GM20431 (cell line): ENCODE results near the gene CRYZ.
"Not testable (repeated sequence)": the region's sequence is repeated elsewhere in the genome, so short reads cannot be mapped to it uniquely, and the experiment has no call there.

Experiments used
- in situ Hi-C: fragments of 300-500 bp; cut with MseI, MboI; formaldehyde crosslinking; loops from one replicate; pipeline ENCODE4 v1.15.0; 2020; ENCODE audit warnings: low sequenced_read_pairs; ENCODE audit not compliant: unreplicated experiment

The CRYZ gene

DNA sequence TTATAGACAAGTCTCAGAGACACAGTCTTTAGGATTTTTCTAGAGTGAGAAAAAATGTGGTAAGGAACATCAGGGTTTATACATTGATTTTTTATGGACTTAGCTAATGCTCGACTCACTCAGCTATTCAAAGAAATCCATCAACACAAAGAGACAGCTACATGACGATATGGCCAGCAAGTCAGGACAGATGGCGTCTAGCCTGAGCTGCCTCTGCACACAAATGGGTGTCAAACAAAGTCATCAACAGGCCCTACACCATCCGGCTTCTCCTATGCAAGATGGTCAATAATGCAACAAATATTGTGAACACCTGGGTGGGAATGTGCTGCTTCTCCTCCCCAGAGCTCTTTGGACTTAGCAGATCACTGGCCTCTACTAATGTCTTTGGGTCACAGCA, 45.9 kb downstream of the CRYZ start:
- in situ Hi-C loops = loop anchor here (25.0 kb wide), 1 partner anchor 175 kb away; the partner anchor contains the start of gene LRRC53

DNA sequence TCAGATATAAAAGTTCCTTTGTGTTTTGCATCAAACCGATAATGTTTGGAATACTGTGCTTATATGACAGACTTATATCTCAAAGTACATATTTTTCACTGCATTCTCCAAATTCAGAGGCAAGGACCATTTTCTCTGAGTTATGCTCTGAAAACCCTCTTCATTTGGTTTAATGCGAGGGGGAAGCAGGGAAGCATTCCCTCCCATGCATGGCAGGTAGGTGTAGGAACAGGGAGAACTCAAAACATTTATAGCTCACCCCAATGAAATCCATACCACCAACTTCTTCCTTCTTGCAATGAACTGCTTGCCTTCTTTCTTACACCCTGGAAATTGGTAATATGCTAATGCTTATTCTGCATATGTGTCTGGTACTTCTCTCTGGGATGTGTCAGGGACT, 48.5 kb downstream of the CRYZ start:
- in situ Hi-C loops = loop anchor here (25.0 kb wide), 1 partner anchor 172 kb away; the partner anchor contains the start of gene LRRC53

DNA sequence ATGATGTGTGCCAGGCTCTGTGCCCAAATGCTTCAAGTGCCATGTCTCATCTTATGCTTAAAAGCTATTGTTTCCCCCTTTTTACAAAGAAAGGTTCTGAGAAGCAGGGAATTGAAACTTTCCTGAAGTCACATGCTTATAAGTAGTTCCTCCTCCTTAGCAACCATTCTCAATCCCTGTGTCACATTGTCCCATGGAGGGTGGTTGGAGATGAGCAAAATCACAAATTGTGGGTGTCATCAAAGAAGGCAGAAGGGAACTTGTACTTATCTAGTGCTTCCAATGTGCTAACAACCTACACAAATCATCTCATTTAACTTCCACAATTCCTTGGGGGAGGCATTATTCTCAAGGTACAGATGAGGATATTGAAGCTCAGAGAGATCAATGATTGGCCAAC, 49.2 kb downstream of the CRYZ start:
- in situ Hi-C loops = loop anchor here (25.0 kb wide), 1 partner anchor 171 kb away; the partner anchor contains the start of gene LRRC53

DNA sequence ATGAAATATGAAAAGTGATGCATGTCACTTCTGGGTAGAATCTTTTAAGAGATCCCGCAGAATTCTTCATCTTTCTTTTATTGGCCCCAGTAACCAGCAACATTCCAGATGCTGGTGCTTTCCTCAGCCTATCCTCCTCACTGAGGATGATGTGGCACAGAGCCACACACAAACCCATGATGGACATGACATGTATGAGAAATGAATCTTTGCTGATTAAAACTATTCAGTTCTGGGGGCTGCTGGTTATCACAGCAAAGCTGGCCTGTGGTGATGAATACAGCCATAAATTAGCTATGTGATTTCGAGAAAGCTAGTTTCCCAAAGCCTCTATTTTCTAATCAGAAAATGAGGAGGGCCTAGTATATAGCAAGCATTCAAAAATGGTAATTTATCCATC, 51.0 kb downstream of the CRYZ start:
- in situ Hi-C loops = loop anchor here (25.0 kb wide), 1 partner anchor 170 kb away; the partner anchor contains the start of gene LRRC53

DNA sequence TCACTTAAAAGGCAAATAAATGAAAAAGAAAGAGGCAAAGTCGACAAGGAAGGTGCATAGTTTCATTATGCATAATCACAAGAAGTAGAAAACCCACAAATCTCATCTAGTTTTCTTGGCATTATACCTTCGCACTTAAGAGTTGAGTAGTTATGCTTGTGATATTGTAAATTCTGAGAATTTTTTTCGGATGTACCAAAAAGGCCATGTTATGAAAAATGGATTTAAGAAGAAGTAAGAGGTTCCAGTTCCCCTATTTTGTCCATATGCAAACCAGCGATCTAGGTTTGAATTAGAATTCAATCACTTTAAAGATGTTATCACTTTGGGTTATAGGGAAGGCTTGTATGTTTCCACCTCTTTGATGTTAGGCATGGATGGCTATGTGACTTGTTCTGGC, 51.4 kb downstream of the CRYZ start:
- in situ Hi-C loops = loop anchor here (25.0 kb wide), 1 partner anchor 169 kb away; the partner anchor contains the start of gene LRRC53

DNA sequence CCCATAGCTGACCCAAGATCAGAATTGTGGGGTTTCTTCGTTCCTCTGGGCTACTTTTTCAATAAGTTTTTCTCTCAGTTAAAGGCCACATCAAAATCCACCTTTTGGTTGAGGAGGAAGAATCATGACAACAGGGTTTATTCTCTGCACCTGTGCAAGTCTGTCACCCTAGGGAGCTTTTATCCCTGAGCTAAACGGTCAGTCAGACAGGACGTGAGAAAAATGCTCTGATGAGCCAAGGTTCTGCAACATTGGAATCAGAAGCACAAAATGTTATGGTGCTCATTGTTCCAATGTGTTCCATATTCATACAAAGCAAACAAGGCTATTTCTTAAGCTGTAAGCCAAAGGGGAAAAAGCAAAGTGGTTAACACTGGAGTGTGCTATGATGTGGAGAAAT, 51.8 kb downstream of the CRYZ start:
- in situ Hi-C loops = loop anchor here (25.0 kb wide), 1 partner anchor 169 kb away; the partner anchor contains the start of gene LRRC53

DNA sequence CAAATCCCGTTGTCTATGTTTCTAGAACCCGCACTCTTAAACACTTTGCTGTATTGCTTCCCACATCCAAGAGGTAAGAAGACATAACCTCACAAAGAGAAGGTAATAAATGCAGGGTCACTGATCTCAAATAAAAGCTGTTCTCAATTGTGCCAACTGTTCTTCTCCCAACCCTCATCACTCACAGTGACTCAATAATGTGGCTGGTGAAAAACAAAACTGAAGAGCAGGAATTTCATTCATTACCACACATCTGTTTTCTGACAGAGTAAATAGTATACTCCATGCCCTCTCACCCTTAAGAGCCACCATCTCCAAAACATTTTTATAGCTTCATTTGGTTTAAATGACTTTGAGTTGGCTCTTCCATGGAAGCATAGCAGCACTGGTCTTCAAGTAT, 53.0 kb downstream of the CRYZ start:
- in situ Hi-C loops = loop anchor here (25.0 kb wide), 1 partner anchor 168 kb away; the partner anchor contains the start of gene LRRC53

DNA sequence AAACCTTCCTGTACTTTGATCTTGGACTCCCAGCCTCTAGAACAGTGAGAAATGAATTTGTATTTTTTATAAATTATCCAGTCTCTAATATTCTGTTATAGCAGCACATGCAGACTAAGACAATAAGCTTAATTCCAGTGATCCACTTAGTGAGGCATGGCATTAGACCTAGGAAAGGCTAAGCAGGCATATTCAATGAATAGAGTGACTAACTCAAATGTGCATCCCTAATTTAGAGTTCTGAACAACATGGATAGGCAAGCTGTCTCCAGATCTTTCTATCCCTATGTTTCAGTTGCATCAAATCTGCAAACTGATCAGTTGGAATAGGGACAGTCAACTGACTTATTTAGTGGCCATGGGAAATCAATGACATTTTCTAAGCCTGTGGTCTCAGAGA, 54.9 kb downstream of the CRYZ start:
- in situ Hi-C loops = loop anchor here (25.0 kb wide), 1 partner anchor 166 kb away; the partner anchor contains the start of gene LRRC53

DNA sequence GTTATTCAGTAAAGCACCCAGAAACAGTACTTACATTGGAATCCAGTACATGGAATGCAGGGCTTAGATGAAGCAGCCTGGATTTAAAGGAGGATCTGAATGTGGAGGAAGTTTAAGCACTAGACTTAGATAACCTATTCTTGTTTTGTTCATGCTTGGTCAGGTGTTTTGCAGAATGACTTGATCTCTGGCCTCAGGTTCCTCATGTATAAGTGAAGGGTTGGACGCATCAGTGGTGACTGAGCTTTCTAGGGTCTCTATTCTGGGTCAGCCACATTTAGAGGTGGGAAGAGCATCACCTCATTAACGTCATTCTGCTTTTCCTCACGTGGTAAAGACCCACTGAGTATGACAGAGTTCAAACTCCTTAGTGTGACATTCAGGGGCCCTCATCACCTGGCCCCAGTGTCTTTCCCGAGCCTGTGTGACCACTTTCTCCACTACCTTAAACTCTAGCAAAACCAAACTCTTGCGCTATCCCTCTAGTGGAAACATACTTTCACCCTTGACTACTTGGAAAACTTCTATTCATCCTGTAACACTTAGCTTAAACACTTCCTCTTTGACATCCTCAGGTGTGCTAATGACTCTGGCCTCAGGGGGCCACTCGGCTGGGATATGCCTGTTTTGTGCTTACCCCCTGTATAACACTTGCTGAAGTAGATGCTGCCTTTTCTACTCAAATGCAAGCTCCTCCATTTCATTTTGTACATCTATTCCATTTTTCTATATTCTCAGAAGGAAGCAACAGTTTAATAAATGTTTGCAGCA, 58.4 kb downstream of the CRYZ start:
- in situ Hi-C loops = loop anchor here (25.0 kb wide), 1 partner anchor 162 kb away; the partner anchor contains the start of gene LRRC53

DNA sequence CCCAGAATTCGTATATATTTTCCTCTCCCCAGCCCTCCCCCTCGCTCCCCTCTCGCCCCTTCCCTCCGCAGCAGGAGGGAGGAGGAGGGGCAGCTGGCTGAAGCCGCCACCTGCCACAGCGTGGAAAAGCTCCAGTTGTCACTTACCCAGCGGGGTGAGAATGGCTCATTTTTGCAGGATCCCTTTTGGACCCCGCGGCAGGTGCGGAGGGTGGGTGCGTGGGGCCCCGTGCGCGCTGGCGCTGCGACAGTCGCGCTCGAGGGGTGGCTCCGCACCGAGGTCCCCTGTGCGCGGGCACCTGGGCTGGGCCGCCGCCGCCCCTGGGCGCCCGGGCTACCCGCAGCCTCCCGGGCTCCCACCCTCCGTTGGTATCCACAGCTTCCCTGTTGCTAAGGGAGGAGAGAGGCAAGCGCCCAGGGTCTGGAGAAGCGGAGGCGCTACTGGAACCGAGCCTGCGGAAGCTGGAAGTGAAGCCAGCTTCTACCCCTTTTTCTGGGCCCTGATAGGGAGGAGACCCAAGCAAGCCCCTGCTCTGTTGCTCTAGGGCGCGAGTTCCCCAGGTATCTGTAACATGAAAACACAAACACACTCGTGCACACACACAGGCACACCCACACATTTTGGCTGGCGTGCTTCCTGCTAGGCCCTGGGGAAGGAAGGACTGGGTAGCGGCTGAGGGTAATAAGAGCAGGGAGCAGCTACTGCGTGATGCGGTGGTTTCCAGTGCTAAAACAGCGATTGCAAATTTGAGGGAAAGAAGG, 59.3 kb downstream of the CRYZ start, which contains the start of gene ERICH3:
TSS of gene ERICH3 (minus strand) at position 442 of the 761 bp plus-strand sequence. CDS start at position 169, 273 bp downstream.
- in situ Hi-C loops = no loop called here

DNA sequence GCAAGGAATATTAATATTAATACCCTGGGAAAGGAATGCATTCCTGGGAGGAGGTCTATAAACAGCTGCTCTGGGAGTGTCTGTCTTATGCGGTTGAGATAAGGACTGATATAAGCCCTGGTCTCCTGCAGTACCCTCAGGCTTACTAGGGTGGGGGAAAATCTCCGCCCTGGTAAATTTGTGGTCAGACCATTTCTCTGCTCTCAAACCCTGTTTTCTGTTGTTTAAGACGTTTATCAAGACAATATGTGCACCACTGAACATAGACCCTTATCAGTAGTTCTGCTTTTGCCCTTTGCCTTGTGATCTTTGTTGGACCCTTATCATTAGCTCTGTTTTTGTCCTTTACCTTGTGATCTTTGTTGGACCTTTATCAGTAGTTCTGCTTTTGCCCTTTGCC, 62.0 kb downstream of the CRYZ start:
- in situ Hi-C loops = not testable (repeated sequence)
